Spinal cord (tissue), 10 donors: ENCODE results near the gene CROCC2. TPM values are rescaled to one million over a fixed set of nuclear protein-coding genes. Genes with fewer than 3 reads are reported as not detected.

Experiments used
- DNase-seq, 6 donors: peaks; one replicate each; pipeline versions ENCODE4 v3.0.0 to v3.0.0-alpha.2; 2013 to 2015; ENCODE audit warnings: low spot score in 6 of 6, low read depth in 4 of 6
- H3K27ac ChIP-seq: one replicate; pipeline ENCODE4 v1.5.1; 2013; ENCODE audit warnings: low read depth, low read length, control low read depth
- H3K27me3 ChIP-seq: one replicate; pipeline ENCODE4 v1.6.1; 2013; ENCODE audit warnings: low read length; ENCODE audit not compliant: control insufficient read depth, insufficient read depth
- H3K36me3 ChIP-seq: one replicate; pipeline ENCODE4 v1.6.1; 2013; ENCODE audit warnings: low read length; ENCODE audit not compliant: control insufficient read depth, insufficient read depth
- H3K4me1 ChIP-seq: one replicate; pipeline ENCODE4 v1.6.1; 2013; ENCODE audit warnings: low read length; ENCODE audit not compliant: control insufficient read depth, insufficient read depth
- H3K4me3 ChIP-seq: one replicate; pipeline ENCODE4 v1.5.1; 2013; ENCODE audit warnings: low read depth, low read length, control low read depth
- H3K9me3 ChIP-seq: one replicate; pipeline ENCODE4 v1.6.1; 2013; ENCODE audit warnings: low read length; ENCODE audit not compliant: control insufficient read depth, insufficient read depth
- WGBS: methylation state at CpG from one replicate; pipeline ENCODE4 v1.1.5; 2013; ENCODE audit warnings: missing lambda C conversion rate; ENCODE audit not compliant: insufficient coverage; 5-methylcytosine and 5-hydroxymethylcytosine counted together
- polyA plus RNA-seq, 2 donors: library from polyadenylated mRNA; unstranded; fragments of 120-200 nt; gene quantifications; one replicate each; pipeline ENCODE4 v1.2.1, GENCODE V29; 2013; ENCODE audit not compliant: insufficient read length in 2 of 2
- total RNA-seq, 2 donors: library from RNA; depleted of rRNA in 1 of 2; stranded (reverse); fragments of 120-200 nt in 1 of 2; fragments of >200 nt in 1 of 2; gene quantifications; one replicate each; pipeline versions ENCODE4 v1.2.3 to v1.2.4, GENCODE V29; 2013 to 2014
- donor health status: healthy.

The CROCC2 gene
- total and polyA plus RNA-seq, 4 donors: 0.30 to 4.4 (median 3.0) TPM

- DNase-seq: no peak
- Histone ChIP-seq H3K27me3 (no peaks in the 10 kb centered on the region), H3K27ac (no peak overlapping the region), H3K4me3 (no peak overlapping the region), H3K4me1 (no peaks in the 10 kb centered on the region), H3K9me3 (no peaks in the 10 kb centered on the region), H3K36me3 (no peaks in the 10 kb centered on the region)
- 84% methylated on average over 9 of the region's 11 CpGs for WGBS
Observed at GRCh38 chr2:240932724-240933047, 26.6 kb downstream of the CROCC2 start.

GRCh38 chr2:240933048-240933965, 27.2 kb downstream of the CROCC2 start:
- no peaks in the 10 kb centered on the region for H3K4me1 ChIP-seq
- DNase-seq: no peak
- H3K36me3 ChIP-seq: no peaks in the 10 kb centered on the region
- H3K27me3 ChIP-seq: no peaks in the 10 kb centered on the region
- no peak overlapping the region for H3K4me3 ChIP-seq
- WGBS: 79% methylated on average over 27 of the region's 30 CpGs
- peaks cover 2% of the 10 kb centered on the region for H3K9me3 ChIP-seq
- H3K27ac ChIP-seq: no peak overlapping the region

- Histone ChIP-seq H3K4me3 (no peak overlapping the region), H3K36me3 (no peaks in the 10 kb centered on the region), H3K4me1 (no peaks in the 10 kb centered on the region), H3K27me3 (no peaks in the 10 kb centered on the region), H3K9me3 (peaks cover 7% of the 10 kb centered on the region), H3K27ac (no peak overlapping the region)
- DNase-seq: no peak
- 87% methylated on average over 10 of the region's 23 CpGs for WGBS
Observed at GRCh38 chr2:240933966-240934700, 28.0 kb downstream of the CROCC2 start.

GRCh38 chr2:240934701-240935102, 28.6 kb downstream of the CROCC2 start:
- H3K27me3 ChIP-seq: no peaks in the 10 kb centered on the region
- H3K4me1 ChIP-seq: no peaks in the 10 kb centered on the region
- H3K4me3 ChIP-seq: no peak overlapping the region
- DNase-seq: no peak
- H3K9me3 ChIP-seq: peaks cover 7% of the 10 kb centered on the region
- no peak overlapping the region for H3K27ac ChIP-seq
- H3K36me3 ChIP-seq: no peaks in the 10 kb centered on the region
- 93% methylated on average over 10 of the region's 12 CpGs for WGBS

GRCh38 chr2:240935103-240935876, 29.2 kb downstream of the CROCC2 start:
- H3K9me3 ChIP-seq: peaks cover 7% of the 10 kb centered on the region
- no peak overlapping the region for H3K4me3 ChIP-seq
- DNase-seq: no peak
- no peaks in the 10 kb centered on the region for H3K36me3 ChIP-seq
- H3K4me1 ChIP-seq: no peaks in the 10 kb centered on the region
- WGBS: 76% methylated on average over 24 of the region's 25 CpGs
- H3K27ac ChIP-seq: no peak overlapping the region
- no peaks in the 10 kb centered on the region for H3K27me3 ChIP-seq

- Histone ChIP-seq H3K36me3 (no peaks in the 10 kb centered on the region), H3K4me3 (no peak overlapping the region), H3K4me1 (no peaks in the 10 kb centered on the region), H3K27ac (no peak overlapping the region), H3K9me3 (peaks cover 7% of the 10 kb centered on the region), H3K27me3 (no peaks in the 10 kb centered on the region)
- DNase-seq: no peak
- 84% methylated on average over 8 of the region's 9 CpGs for WGBS
Observed at GRCh38 chr2:240936106-240936505, 30.0 kb downstream of the CROCC2 start.

- no peak for DNase-seq
- Histone ChIP-seq H3K9me3 (no peaks in the 10 kb centered on the region), H3K36me3 (no peaks in the 10 kb centered on the region), H3K4me3 (no peak overlapping the region), H3K27ac (no peak overlapping the region), H3K4me1 (no peaks in the 10 kb centered on the region), H3K27me3 (no peaks in the 10 kb centered on the region)
- WGBS: 73% methylated on average over 7 of the region's 7 CpGs
Observed at GRCh38 chr2:240946046-240946445, 39.9 kb downstream of the CROCC2 start.

- Histone ChIP-seq H3K4me3 (no peak overlapping the region), H3K27ac (no peak overlapping the region), H3K9me3 (no peaks in the 10 kb centered on the region), H3K36me3 (no peaks in the 10 kb centered on the region), H3K4me1 (no peaks in the 10 kb centered on the region), H3K27me3 (no peaks in the 10 kb centered on the region)
- WGBS: 83% methylated on average over 5 of the region's 5 CpGs
- no peak for DNase-seq
Observed at GRCh38 chr2:240946654-240947053, 40.5 kb downstream of the CROCC2 start.

GRCh38 chr2:240947176-240947575, 41.0 kb downstream of the CROCC2 start:
- Histone ChIP-seq H3K27ac (no peak overlapping the region), H3K4me3 (no peak overlapping the region), H3K27me3 (no peaks in the 10 kb centered on the region), H3K36me3 (no peaks in the 10 kb centered on the region), H3K4me1 (no peaks in the 10 kb centered on the region), H3K9me3 (no peaks in the 10 kb centered on the region)
- WGBS: 89% methylated on average over 6 of the region's 6 CpGs
- DNase-seq: no peak
